ENCODE results near the gene WDR5. TPM values are rescaled to one million over a fixed set of nuclear protein-coding genes. Genes with fewer than 3 reads are reported as not detected.

WDR5 gene
- total and polyA plus RNA-seq, 10 of the 15 experiments (the other 5 are each of a cell fraction or from before 2014, with no cell fraction given) = 1.4 to 43.7 (median 33.2) TPM

- Histone ChIP-seq H3K27ac (ENCODE audit: control insufficient read depth, insufficient read depth) (no peak overlapping the region), H3K4me2 (ENCODE audit: control insufficient read depth, insufficient read depth) (no peak overlapping the region), H4K20me1 (ENCODE audit: control insufficient read depth, insufficient read depth) (no peaks in the 10 kb centered on the region), H3K4me1 (ENCODE audit: control insufficient read depth, insufficient read depth, low read length) (no peaks in the 10 kb centered on the region), H3K9me3 (replicated peaks; ENCODE audit: control insufficient read depth, insufficient read depth, low read length) (no peaks in the 10 kb centered on the region), H3K27me3 (replicated peaks in 1 of 2; ENCODE audit: control insufficient read depth in 2 of 2, insufficient read depth in 2 of 2, low read length in 1 of 2) (no peaks in the 10 kb centered on the region; a peak in 2 of 4 replicates), H3K79me2 (ENCODE audit: control insufficient read depth, insufficient read depth, low read length) (no peaks in the 10 kb centered on the region), H3K9ac (ENCODE audit: control insufficient read depth, insufficient read depth, low read length) (no peak overlapping the region), H3K36me3 (ENCODE audit: control insufficient read depth in 2 of 2, insufficient read depth in 2 of 2, low read length in 1 of 2) (no peaks in the 10 kb centered on the region), H2AFZ (ENCODE audit: control insufficient read depth, low read depth, low read length) (no peak overlapping the region), H3K4me3 (no peak overlapping the region)
- WGBS (ENCODE audit: insufficient coverage, insufficient replicate concordance, low lambda C conversion rate, missing lambda C conversion rate) = 25% methylated on average over 4 of the region's 4 CpGs
- ATAC-seq (no peak), DNase-seq (ENCODE audit: low read depth, low spot score) (no peak), FAIRE-seq (no peak)
- intact Hi-C loops (cut with micrococcal nuclease; ENCODE audit: unreplicated experiment) (loop anchor here (10.0 kb wide), 1 partner anchor 295 kb away; no protein-coding TSS in a partner anchor), in situ Hi-C loops (cut with MboI) (no loop called here)
- ChIA-PET POLR2A (no interaction called here), RAD21 (ENCODE audit: unreplicated experiment) (interaction anchor here (0.7 kb wide), 1 partner anchor 931 kb away, joined by 3 read pairs; no protein-coding TSS in a partner anchor), CTCF (no interaction called here), SMC1A (ENCODE audit: uncharacterized antibody, unreplicated experiment) (no interaction called here)
- TF ChIP-seq JUNB (IDR thresholded peaks at IDR 0.05) (no peak), CREM (IDR thresholded peaks at IDR 0.05; ENCODE audit: low read depth) (no peak), SMC3 (IDR thresholded peaks at IDR 0.05; ENCODE audit: borderline replicate concordance, low read length) (no peak), STAT3 (IDR thresholded peaks at IDR 0.05; ENCODE audit: low read depth, low read length) (no peak), SUPT20H (IDR thresholded peaks at IDR 0.05; ENCODE audit: borderline replicate concordance, control insufficient read depth, low read depth, low read length) (no peak)
- TF ChIP-seq, protein P1, sequence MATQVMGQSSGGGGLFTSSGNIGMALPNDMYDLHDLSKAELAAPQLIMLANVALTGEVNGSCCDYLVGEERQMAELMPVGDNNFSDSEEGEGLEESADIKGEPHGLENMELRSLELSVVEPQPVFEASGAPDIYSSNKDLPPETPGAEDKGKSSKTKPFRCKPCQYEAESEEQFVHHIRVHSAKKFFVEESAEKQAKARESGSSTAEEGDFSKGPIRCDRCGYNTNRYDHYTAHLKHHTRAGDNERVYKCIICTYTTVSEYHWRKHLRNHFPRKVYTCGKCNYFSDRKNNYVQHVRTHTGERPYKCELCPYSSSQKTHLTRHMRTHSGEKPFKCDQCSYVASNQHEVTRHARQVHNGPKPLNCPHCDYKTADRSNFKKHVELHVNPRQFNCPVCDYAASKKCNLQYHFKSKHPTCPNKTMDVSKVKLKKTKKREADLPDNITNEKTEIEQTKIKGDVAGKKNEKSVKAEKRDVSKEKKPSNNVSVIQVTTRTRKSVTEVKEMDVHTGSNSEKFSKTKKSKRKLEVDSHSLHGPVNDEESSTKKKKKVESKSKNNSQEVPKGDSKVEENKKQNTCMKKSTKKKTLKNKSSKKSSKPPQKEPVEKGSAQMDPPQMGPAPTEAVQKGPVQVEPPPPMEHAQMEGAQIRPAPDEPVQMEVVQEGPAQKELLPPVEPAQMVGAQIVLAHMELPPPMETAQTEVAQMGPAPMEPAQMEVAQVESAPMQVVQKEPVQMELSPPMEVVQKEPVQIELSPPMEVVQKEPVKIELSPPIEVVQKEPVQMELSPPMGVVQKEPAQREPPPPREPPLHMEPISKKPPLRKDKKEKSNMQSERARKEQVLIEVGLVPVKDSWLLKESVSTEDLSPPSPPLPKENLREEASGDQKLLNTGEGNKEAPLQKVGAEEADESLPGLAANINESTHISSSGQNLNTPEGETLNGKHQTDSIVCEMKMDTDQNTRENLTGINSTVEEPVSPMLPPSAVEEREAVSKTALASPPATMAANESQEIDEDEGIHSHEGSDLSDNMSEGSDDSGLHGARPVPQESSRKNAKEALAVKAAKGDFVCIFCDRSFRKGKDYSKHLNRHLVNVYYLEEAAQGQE (IDR thresholded peaks at IDR 0.05; ENCODE audit: low read depth, low read length) = no peak
- TF ChIP-seq, protein P2, sequence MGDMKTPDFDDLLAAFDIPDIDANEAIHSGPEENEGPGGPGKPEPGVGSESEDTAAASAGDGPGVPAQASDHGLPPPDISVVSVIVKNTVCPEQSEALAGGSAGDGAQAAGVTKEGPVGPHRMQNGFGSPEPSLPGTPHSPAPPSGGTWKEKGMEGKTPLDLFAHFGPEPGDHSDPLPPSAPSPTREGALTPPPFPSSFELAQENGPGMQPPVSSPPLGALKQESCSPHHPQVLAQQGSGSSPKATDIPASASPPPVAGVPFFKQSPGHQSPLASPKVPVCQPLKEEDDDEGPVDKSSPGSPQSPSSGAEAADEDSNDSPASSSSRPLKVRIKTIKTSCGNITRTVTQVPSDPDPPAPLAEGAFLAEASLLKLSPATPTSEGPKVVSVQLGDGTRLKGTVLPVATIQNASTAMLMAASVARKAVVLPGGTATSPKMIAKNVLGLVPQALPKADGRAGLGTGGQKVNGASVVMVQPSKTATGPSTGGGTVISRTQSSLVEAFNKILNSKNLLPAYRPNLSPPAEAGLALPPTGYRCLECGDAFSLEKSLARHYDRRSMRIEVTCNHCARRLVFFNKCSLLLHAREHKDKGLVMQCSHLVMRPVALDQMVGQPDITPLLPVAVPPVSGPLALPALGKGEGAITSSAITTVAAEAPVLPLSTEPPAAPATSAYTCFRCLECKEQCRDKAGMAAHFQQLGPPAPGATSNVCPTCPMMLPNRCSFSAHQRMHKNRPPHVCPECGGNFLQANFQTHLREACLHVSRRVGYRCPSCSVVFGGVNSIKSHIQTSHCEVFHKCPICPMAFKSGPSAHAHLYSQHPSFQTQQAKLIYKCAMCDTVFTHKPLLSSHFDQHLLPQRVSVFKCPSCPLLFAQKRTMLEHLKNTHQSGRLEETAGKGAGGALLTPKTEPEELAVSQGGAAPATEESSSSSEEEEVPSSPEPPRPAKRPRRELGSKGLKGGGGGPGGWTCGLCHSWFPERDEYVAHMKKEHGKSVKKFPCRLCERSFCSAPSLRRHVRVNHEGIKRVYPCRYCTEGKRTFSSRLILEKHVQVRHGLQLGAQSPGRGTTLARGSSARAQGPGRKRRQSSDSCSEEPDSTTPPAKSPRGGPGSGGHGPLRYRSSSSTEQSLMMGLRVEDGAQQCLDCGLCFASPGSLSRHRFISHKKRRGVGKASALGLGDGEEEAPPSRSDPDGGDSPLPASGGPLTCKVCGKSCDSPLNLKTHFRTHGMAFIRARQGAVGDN (IDR thresholded peaks at IDR 0.05) = no peak
- TF ChIP-seq, protein P3, sequence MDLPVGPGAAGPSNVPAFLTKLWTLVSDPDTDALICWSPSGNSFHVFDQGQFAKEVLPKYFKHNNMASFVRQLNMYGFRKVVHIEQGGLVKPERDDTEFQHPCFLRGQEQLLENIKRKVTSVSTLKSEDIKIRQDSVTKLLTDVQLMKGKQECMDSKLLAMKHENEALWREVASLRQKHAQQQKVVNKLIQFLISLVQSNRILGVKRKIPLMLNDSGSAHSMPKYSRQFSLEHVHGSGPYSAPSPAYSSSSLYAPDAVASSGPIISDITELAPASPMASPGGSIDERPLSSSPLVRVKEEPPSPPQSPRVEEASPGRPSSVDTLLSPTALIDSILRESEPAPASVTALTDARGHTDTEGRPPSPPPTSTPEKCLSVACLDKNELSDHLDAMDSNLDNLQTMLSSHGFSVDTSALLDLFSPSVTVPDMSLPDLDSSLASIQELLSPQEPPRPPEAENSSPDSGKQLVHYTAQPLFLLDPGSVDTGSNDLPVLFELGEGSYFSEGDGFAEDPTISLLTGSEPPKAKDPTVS (IDR thresholded peaks at IDR 0.05; ENCODE audit: low read depth, low read length) = no peak
- BruUV-seq (replicated peaks) = no TSS peak
Observed at GRCh38 chr9:134089972-134090371, 45.9 kb upstream of the WDR5 start.

Data from GM12878 (cell line).